ENCODE results near the gene GNG7.
A peak's percentile ranks its signal among the peaks of the same experiment; 100 is the strongest.

DNA sequence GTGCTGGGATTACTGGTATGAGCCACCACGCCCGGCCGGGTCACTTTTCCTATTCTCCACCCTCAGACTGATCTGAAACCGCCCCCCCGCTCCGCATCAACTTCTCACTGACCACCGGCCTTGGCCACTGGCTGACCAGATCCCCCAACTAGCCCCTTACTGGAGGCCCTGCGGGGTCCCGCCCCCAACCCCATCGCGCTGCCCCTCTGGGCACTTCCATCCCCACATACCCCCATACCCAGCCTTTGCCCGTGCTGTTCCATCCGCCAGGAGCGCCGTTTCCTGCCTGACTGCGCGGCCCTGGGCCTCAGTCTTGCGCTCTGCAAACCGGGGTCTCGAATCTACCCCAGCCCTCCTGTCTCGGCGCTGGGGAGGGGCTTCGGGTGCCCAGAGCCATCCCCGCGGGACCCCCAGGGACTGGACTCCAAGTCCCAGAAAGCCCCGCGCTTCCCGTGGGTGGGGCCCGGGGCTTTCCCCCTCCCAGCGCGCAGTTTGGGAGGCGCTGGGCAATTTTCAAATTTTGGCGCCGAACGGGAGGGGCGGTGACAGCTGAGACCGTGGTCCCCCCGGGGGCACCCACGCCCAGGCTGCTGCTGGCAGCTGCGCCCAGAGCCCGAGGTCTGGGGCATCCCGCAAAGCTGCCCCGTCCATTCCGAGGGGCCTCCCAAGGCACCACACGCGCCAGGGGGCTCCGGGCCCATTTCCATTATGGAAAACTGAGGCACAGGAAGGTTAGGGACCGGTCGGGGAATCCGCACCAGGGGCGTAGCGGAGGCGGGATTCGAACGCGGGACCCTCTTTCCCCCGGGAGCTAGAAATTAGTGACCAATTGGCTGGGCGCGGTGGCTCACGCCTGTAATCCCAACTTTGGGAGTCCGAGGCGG, 240.5 kb downstream of the GNG7 start:
- TF ChIP-seq, protein P1, sequence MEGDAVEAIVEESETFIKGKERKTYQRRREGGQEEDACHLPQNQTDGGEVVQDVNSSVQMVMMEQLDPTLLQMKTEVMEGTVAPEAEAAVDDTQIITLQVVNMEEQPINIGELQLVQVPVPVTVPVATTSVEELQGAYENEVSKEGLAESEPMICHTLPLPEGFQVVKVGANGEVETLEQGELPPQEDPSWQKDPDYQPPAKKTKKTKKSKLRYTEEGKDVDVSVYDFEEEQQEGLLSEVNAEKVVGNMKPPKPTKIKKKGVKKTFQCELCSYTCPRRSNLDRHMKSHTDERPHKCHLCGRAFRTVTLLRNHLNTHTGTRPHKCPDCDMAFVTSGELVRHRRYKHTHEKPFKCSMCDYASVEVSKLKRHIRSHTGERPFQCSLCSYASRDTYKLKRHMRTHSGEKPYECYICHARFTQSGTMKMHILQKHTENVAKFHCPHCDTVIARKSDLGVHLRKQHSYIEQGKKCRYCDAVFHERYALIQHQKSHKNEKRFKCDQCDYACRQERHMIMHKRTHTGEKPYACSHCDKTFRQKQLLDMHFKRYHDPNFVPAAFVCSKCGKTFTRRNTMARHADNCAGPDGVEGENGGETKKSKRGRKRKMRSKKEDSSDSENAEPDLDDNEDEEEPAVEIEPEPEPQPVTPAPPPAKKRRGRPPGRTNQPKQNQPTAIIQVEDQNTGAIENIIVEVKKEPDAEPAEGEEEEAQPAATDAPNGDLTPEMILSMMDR (IDR thresholded peaks at IDR 0.05; ENCODE audit: low read length), result peak; percentile 33; the same call in 1 of the 2 replicates
- TF ChIP-seq EZH2 (optimal IDR thresholded peaks at IDR 0.05; ENCODE audit: low read depth, low read length), result no peak
- no peak for TF ChIP-seq EZH2phosphoT487 (IDR thresholded peaks at IDR 0.05; ENCODE audit: low read length)

Measured in MM.1S (cell line).